GM15510 (cell line): ENCODE measurements around the gene RAPGEF6.

ENCODE experiments used
- POLR2A ChIP-seq: IDR thresholded peaks from 3 replicates; pipeline ENCODE4 v1.6.1; 2011; ENCODE audit warnings: borderline replicate concordance; ENCODE audit not compliant: insufficient read length; ENCODE audit errors: extremely low read depth

The RAPGEF6 gene

GRCh38 chr5:131628990-131629389 lies 6.0 kb downstream of the RAPGEF6 start:
- TF ChIP-seq POLR2A, result no peak

- TF ChIP-seq POLR2A, result no peak
Observed at GRCh38 chr5:131627207-131627865, 7.7 kb downstream of the RAPGEF6 start.

DNA sequence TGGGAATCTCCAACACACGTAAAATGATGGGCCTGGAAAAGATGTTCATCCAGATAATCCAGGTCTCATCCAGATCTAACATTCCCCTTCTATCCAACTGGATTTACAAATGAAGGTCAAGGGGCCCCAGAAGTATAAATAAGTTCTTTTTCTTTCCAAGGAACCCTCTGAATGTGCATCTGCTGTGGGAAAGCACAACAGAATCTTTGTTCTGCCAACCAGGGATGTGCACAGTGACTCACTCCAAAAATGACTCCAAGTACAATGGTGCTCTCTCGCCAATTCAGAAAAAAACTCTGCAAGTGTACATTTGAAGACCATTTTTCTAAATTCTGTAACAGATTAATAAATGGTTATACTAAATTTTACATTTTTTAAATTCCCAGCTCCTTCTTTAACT lies 12.4 kb downstream of the RAPGEF6 start:
- no peak for TF ChIP-seq POLR2A

GRCh38 chr5:131619102-131619501 lies 15.9 kb downstream of the RAPGEF6 start:
- no peak for TF ChIP-seq POLR2A

DNA sequence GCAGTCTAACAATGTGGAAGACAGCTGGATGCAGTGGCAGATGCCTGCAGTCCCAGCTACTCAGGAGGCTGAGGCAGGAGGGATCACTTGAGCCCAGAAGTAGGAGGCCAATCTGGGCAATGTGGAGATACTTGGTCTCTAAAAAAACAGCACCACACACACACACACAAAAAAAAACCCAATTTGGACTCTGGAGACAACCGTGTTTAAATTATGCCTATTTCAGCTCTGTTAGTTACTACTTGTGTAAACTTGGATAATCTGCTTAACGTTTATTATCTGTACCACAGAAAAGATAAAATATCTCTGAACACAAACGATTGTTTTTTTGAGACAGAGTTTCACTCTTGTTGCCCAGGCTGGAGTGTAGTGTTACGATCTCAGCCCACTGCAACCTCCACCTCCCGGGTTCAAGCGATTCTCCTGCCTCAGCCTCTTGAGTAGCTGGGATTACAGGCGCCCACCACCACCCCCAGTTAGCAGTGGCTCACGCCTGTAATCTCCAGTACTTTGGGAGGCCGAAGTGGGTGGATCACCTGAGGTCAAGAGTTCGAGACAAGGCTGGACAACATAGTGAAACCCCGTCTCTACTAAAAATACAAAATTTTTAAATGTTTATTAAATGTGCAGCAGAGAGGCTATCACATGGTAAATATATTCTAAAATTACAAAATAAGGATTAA lies 17.7 kb downstream of the RAPGEF6 start:
- no peak for TF ChIP-seq POLR2A

GRCh38 chr5:131615957-131616356 lies 19.1 kb downstream of the RAPGEF6 start:
- no peak for TF ChIP-seq POLR2A

DNA sequence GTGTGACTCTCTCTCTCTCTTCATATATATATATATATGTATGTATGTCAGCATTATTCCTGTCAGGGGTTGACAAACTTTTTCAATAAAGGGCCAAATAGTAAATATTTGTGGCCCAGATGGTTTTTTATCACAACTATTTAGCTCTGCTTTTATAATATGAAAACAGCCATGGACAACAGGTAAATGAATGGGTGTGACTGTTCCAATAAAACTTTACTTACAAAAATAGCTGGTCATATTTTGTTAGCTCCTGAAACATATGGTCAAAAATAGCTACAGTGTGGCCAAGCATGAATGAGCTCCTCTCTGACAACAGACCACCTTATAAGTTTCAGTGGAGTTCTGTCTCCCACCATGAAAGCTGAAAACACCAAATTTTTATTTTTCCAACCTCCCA lies 21.6 kb downstream of the RAPGEF6 start:
- TF ChIP-seq POLR2A, result no peak

DNA sequence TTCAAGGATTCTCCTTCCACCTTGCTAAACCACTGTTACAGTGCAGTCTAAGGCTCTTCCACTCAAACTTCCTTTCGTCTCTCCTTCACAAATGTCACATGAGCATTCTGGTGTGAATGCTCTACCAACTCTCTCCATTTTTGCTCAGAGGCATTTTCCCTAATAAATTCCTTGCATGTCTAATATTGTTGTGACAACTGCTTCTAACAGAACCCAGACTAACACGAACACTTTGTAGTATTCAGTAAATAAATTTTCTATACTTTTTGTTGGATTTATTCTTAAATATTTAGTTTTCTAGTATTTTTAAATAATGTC lies 24.0 kb downstream of the RAPGEF6 start:
- TF ChIP-seq POLR2A, result no peak

- no peak for TF ChIP-seq POLR2A
Observed at GRCh38 chr5:131610198-131611063, 24.6 kb downstream of the RAPGEF6 start.

- TF ChIP-seq POLR2A, result no peak
Observed at GRCh38 chr5:131609774-131610173, 25.3 kb downstream of the RAPGEF6 start.

DNA sequence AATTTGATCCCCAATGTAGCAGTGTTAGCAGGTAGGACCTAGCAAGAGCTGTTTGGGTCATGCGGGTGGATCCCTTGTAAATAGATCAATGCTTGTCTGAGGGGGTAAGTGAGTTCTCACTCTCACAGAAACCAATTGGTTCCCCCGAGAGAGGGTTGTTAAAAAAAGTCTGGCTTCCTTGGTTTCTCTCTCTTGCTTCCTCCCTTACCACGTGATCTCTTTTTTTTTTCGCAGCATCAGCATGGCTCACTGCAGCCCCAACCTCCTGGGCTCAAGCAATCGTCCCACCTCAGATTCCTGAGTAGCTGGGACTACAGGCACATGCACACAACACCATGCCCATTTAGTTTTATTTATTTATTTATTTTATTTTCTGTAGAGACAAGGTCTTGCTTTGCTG lies 26.4 kb downstream of the RAPGEF6 start:
- TF ChIP-seq POLR2A, result no peak

DNA sequence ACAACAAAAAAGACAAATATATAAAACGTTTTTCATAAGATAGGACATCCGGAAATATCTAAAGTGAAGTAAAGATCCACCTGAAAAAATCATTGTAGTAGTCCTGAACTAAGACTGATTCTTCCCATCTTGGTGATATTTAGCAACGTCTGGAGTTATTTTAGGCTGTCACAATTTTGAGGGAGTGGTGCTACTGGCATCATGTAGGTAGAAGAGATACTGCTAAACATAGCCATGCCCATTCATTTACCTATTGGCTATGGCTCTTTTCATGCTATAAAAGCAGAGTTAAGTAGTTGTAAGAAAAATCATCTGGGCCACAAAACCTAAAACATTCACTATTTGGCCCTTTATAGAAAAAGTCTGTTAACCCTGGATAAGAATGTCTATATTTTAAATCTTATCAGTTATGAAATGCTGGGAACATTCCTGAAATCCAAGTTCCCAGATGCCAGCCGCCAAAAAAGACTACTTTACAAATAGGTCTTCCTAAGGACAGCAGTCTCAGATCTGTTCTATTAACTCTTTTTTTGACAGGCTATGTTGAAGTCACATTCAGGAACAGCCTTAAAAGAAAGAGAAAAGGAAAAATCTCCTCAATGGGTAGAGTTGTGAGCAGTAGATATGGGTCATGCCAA lies 27.0 kb downstream of the RAPGEF6 start:
- no peak for TF ChIP-seq POLR2A

- no peak for TF ChIP-seq POLR2A
Observed at GRCh38 chr5:131607418-131607817, 27.6 kb downstream of the RAPGEF6 start.

DNA sequence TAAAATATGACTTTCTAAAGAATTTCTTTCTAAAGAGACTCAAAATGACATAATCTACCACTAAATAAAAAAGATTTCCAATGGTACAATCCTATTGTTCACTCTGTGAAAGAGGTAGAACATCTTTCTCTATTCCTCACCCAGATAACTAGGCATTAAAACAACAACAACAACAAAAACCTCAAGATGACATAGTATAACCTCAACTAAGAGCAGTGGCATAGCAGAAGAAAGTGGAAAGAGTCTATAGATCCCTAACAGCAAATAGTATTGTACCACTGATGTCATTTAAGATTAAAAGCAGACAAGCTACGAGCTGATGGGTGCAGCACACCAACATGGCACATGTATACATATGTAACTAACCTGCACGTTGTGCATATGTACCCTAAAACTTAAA lies 29.9 kb downstream of the RAPGEF6 start:
- TF ChIP-seq POLR2A, result no peak

DNA sequence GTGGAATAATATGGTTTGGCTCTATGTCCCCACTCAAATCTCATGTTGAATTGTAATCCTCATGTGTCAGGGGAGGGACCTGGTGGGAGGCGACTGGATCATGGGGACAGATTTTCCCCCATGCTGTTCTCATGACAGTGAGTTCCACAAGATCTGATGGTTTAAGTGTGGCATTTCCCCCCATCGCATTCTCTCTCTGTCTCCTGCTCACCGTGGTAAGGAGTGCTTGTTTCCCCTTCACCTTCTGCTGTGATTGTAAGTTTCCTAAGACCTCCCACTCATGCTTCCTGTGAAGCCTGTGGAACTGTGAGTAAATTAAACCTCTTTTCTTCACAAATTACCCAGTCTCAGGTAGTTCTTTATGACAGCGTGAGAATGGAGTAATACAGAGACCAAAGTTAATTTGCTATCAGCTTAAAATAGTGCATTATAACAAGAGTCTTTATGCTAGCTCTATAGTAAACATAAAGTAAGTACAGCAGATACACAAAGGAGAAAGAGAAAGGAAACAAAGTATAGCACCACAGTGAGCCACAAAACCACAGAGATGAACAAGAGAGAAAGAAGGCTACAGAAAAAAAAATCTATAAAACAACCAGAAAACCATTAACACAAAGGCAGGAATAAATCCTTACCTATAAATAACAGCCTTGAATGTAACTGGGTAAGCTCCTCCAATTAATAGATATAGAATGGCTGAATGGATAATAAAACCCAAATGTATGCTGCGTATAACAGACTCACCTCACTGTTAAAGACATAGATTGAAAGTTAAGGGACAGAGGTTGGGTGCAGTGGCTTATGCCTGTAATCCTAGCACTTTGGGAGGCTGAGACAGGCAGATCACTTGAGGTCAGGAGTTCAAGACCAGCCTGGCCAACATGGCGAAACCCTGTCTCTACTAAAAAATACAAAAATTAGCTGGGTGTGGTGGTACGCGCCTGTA lies 39.7 kb downstream of the RAPGEF6 start:
- TF ChIP-seq POLR2A, result no peak

DNA sequence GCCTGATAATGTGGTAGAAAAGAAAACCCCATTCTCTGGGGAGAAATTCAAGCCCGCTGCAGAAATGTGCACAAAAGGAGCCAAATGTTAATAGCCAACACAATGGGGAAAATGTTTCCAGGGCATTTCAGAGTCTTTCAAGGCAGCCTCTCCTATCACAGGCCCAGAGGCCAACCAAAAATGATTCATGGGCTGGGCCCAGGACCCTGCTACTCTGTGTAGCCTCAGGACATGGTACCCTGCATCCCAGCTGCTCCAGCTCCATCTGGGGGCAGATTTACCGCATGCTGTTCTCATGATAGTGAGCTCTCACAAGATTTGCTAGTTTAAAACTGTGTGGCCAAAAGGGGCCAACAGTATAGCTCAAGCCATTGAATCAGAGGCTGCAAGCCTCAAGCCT lies 41.1 kb downstream of the RAPGEF6 start:
- TF ChIP-seq POLR2A, result no peak
